ENCODE results near the gene OCEL1.
A peak's percentile ranks its signal among the peaks of the same experiment; 100 is the strongest.

OCEL1 gene

DNA sequence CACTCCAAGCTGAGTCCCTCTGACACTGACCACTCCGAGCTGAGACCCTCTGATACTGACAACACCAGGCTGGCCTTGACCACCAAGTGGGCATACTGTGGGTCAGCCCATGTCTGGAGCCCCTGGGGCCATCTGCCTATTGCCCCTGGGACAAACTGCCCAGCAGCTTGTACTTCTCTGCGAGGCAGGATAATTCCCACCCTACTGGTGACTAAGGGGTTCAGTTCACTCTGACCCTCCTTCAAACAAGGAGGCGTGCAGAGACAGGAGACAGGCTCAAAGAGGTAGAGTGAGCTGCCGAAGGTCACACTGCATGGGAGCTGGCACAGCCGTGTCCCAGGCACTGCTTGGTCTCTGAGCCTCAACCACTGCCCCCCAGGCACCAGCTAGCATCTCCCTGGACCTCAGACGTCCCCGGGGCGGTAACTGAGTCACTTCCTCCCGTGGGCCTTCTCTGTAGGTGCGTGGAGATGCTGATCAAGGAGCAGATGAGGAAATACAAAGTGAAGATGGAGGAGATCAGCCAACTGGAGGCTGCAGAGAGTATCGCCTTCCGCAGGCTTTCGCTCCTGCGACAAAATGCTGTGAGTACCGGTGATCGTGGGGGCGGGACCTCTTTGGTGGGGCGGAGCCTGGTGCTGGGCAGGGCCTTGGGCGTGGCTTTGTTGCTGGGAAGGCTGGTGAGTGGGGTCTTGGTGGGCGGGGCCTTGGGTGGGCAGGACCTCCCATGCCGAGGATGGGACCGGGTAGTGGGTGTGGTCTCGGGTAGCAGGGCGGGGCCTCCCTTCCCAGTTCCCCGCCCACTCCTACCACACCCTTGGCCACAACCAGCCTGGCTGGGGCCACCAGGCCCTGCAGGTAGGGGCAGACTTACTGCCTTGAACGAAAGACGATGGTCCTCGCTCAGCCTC is 16.6 kb upstream of the OCEL1 start:
- no peak for DNase-seq (ENCODE audit: low read depth, low spot score)

DNA sequence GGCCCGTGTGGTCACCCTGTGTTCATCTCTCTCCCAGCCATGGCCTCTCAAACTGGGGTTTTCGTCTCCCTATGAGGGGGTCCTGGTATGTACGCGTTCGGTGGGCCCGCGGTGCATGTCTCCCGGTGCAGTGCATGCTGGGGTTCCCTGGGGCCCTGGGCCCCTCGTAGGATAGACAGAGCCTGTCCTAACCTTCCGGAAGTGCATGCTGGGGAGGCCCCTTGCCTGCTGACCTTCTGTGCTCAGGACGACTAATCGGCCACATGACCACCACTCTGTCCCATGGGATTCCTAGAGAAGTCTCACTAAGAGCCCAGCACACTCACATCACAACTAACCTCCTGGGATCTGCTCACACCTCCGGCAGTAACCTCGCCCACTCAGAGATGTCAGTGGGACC is 15.7 kb upstream of the OCEL1 start:
- DNase-seq (ENCODE audit: low read depth, low spot score), result no peak

DNA sequence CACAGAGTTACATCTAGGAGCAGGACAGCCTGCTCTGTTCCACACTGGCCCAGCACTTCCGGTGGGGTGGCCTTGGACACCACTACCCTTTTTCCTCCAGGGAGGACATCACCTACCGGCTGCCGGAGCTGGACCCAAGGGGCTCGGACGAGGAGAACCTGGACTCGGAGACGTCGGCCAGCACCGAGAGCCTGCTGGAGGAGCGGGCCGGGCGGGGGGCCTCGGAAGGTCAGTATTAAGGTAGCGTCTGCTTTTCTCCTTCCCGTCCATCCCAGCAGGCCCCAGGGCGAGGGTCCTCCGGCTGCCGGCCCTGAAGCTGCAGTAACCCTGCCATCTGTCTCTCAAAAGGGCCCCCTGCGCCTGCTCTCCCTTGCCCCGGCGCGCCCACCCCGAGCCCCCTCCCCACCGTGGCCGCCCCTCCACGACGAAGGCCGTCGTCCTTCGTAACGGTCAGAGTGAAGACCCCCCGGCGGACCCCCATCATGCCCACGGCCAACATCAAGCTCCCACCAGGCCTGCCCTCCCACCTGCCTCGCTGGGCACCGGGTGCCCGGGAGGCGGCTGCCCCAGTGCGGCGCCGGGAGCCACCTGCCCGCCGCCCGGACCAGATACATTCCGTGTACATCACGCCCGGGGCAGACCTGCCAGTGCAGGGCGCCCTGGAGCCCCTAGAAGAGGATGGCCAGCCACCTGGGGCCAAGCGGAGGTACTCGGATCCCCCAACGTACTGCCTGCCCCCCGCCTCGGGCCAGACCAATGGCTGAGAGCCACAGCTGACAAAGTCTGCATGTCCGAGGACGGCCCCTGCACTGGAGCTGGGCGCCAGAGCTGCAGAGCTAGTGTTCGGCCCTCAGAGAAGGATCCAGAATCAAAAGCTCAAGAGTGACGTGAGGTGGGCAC is 14.2 kb upstream of the OCEL1 start:
- no peak for DNase-seq (ENCODE audit: low read depth, low spot score)

DNA sequence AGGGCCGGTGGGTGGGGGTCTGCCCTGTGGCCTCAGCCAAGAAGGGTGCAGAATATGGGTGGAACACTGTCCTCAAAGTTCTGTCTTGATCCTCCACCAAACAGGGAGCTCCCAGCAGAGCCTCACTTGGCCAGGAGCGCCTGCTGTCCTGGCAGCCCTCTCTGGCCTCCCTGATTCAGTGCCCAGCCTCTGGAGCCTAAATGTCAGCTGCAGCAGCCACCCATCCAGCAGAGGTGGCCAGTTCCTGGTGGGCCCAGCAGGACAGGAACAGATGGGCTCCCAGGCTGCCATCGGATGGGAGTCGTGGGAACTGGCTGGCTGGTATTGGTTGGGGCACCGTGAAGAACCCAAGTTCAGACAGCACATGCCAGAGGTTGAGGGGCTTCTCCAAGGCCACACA is 12.7 kb upstream of the OCEL1 start:
- DNase-seq (ENCODE audit: low read depth, low spot score), result no peak

DNA sequence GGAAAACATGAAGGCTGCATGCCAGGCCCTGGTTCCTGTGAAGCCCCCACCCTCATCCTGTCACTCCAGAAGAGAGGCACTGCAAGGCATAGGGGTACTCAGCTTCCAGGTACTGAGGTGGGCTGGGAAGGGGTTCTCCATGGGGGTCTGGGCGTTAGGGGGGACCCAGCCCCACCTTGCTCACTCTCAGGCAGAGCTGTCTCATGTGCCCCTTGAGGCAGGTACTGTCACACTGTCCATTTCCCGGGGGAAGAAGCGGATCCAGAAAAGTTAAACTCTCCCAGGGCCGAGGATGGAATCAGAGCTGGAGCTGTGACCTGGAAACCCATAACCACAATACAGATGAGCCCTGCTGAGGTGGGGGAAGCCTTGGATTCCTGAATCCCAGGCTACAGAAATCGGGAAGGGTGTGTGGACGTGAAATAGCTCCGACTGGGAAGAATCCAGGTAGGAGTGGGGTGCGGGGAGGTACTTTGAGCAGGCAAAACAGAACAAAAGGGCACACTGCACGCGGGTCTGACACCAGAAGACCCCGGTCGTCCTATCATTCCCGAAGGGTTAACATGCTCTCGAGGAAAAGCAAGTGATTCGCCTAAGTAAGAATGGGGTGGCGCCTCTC is 11.4 kb upstream of the OCEL1 start:
- DNase-seq (ENCODE audit: low read depth, low spot score), result no peak

DNA sequence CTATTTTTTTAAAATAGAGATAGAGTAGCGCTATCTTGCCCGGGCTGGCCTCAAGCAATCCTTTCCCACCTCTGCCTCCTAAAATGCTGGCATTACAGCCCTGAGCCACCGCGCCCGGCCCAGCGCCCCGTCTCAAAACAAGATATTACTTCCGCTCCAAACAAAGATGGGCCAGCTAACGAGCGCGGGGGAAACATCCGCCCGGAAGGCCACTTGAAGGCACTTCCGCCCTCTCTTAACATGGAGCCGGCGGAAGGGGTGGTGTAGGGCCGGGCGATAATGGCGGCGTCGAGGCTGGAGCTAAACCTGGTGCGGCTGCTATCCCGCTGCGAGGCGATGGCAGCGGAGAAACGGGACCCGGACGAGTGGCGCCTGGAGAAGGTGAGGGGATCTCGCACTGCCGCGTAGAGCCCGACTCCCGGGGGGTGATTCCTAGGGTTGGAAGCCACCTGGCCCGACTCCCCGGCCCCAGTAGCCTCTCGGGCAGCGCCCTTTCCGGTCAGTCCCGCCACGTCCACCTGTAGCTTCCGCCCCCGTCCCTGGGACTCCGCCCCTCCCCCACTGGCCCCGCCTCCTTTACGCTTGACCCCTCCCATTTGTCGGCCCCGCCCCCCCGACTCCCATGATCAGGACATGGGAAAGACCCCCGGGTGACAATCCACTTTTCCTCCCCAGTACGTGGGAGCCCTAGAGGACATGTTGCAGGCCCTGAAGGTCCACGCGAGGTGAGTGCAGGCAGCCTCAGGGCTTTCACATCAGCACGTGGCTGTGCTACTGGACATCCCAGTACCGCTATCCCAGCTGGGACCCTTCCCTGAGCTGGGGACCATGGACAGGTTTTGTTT is 10.7 kb upstream of the OCEL1 start, which contains the start of gene USE1:
USE1 (plus strand) TSS at position 231 of the 845 bp plus-strand sequence; CDS start at position 280, 49 bp downstream.
- peak; percentile 76 for DNase-seq (ENCODE audit: low read depth, low spot score)

DNA sequence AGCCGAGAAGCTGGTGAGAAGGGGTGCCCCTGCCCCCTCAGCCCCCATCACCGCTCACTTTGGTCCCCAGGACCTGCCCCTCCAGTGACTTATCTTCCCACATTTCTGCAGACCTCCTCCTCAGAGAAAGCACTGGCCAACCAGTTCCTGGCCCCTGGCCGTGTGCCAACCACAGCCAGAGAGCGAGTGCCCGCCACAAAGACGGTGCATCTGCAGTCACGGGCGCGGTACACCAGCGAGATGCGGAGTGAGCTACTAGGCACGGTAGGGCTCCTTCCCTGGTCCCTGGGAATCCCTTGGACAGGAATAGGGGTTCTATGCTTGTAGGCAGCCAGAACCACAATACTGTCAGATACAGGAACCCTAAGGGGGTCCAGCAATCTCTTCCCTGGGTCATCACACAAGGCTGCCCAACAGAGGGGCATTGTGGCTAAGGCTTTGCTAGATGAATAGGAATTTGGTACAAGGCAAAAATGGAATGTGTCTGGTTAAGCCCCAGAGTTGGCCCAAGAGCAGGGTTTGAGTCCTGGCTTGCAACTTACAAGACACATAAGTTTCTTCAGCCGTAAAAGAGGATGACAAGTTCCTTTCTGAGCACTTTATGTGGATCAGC is 9.9 kb upstream of the OCEL1 start:
- no peak for DNase-seq (ENCODE audit: low read depth, low spot score)

DNA sequence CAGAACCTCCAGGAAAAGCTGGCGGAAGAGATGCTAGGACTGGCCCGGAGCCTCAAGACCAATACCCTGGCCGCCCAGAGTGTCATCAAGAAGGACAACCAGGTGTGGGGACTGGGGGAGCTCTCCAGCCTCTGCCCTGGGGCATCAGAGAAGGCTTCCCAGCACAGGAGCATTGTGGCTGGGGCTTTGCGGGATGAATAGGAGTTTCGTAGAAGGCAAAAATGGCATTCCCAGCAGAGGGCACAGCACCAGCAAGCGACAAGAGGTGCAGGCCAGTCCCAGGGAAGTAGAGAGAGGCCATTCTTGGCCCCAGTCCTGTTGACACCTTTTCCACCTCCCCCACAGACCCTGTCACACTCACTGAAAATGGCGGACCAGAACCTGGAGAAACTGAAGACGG is 6.7 kb upstream of the OCEL1 start:
- DNase-seq (ENCODE audit: low read depth, low spot score), result no peak

DNA sequence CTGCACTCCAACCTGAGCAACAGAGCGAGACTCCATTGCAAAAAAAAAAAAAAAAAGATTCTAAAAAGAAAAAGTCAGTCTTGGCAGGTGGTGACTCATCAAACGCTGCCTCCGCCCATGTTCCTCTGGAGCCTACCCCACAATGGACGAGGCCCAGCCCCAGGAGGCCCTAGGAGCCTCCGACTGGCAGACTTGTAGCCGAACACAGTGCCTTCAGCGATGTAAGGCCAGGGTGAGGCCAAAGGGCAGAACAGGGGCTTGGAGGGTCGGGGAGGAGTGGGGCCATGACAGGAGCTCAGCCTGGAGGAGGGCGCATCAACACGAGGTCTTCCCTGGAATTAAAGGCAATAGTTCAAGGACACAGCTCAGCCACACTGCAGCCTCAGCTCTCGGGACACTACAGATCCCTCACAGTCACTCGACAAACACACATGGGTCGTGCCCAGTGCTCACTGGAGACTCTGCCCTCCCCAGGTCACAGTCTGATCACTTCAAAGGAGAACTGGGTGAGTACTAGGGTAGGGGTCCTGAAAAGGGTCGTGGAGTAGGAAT is 5.7 kb upstream of the OCEL1 start:
- no peak for DNase-seq (ENCODE audit: low read depth, low spot score)

DNA sequence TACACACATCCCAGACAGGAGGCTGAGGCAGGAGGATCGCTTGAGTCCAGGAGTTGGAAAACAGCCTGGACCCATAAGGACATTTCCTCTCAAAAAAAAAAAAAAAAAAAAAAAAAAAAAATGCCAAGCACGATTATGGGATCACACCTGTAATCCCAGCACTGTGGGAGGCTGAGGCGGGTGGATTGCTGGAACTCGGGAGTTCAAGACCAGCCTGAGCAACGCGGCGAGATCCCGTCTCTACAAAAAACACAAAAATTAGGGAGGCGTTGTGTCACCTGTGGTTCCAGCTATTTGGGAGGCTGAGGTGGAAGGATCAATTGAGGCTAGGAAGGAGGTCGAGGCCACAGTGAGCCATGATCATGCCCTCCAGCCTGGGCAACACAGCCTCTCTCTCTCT is 973 bp upstream of the OCEL1 start:
- no peak for DNase-seq (ENCODE audit: low read depth, low spot score)

DNA sequence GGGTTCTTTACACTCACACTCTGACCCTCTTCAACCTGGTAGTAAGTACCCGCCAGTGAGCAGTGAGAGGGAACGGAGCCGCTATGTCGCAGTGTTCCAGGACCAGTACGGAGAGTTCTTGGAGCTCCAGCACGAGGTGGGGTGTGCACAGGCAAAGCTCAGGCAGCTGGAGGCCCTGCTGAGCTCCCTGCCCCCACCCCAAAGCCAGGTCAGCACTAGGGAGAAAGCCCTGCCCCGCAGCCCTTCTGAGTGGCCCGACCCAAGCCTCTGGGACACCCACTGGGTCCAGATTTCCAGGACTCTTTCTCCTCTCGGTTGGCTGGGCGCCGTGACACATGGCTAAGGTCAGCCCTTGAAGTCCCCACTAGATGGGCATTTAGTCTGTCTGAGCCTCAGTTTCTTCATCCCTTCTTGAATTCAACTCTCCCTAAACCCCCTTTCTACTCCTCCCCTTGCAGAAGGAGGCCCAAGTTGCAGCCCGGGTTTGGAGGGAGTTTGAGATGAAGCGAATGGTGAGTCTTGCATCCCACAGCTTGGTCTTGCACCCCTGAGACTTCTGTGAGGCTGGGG is 1.9 kb downstream of the OCEL1 start:
- DNase-seq (ENCODE audit: low read depth, low spot score), result no peak

DNA sequence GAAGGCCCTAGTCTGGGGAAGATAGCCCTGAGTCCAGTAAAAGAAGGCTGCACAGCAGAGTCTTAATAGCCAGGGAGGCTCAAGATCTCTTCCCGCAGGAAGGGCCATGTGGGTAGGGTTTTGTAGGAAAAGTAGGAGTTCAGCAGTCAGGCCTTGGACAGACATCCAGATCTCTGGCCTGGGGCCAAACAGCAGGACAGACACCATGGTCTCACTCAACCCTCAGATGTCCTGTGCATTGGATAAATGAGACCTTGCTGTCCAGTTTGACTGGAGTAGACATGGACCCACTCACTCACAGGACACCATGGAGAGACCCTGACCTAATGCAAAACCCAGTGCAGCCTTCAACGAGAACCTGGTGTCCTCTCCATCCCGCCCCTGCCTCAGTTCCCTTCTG is 3.9 kb downstream of the OCEL1 start:
- no peak for DNase-seq (ENCODE audit: low read depth, low spot score)

DNA sequence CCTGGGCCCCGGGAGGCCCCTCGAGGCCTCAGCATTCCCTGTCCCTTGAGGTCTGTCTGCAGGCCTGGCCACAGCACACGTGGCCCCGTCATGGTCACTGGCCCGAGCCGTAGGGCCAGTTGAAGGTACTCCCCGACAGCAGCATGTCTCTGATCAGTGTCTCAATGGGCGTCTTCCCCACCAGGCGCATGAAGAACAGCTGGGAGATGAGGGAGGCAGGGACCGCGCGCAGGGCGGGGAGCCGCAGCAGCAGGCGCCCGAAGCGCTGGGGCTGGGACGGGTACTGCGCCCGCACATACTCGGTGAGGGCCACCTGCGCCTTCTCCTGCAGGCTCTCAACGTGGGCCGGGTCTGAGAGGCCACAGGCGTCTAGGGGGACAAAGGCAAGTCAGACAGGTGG is 6.2 kb downstream of the OCEL1 start:
- no peak for DNase-seq (ENCODE audit: low read depth, low spot score)

DNA sequence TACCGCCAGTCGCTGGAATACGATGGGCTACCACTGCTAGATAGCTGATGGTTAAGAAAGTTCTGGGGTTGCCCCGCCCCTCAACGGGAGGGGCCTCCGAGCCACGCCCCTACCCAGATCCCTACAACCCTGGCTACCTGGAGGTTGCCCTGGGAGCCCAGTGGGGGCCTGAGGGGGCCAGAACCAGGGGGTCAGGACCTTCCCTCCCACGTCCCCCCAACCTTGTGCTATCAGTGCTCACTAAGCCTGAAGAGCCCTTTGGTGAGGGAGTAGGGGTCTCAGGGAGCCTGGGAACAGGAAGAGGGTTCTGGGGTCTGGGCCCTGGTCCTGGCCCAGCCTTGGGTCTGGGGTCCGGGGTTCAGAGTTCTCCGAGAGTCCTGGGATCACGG is 8.9 kb downstream of the OCEL1 start:
- peak; percentile 40 for DNase-seq (ENCODE audit: low read depth, low spot score)

DNA sequence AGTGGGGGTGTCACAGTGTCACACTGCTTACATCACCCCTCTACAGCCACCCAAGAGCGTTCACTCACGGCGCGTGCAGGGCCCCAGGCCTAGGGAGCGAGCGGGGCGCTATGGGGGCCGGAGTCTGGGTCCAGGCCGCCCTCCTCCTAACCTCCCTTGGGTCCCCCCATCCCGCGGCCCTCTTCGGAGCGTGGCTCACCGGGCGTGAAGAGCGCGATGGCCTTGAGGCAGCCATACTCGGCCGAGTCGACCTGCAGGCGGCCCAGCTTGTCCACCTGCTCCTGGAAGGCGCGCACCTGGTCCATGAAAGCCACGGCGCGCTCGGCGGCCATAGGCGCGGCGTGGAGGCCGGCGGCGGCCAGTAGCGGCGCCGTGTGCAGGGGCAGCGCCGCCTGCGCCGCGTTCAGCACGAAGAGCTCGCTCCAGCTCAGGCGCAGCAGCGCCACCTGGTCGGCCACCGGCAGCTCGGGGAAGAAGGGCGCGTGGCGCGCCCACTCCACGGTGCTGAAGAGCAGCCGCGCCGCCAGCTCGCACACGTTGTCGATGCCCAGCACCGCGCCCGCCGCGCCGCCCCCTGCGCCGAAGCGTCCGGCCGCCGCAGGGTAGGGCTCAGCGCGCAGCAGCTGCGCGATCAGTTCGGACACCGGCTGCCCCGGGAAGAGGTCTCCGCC is 9.4 kb downstream of the OCEL1 start:
- DNase-seq (ENCODE audit: low read depth, low spot score), result peak; percentile 28

DNA sequence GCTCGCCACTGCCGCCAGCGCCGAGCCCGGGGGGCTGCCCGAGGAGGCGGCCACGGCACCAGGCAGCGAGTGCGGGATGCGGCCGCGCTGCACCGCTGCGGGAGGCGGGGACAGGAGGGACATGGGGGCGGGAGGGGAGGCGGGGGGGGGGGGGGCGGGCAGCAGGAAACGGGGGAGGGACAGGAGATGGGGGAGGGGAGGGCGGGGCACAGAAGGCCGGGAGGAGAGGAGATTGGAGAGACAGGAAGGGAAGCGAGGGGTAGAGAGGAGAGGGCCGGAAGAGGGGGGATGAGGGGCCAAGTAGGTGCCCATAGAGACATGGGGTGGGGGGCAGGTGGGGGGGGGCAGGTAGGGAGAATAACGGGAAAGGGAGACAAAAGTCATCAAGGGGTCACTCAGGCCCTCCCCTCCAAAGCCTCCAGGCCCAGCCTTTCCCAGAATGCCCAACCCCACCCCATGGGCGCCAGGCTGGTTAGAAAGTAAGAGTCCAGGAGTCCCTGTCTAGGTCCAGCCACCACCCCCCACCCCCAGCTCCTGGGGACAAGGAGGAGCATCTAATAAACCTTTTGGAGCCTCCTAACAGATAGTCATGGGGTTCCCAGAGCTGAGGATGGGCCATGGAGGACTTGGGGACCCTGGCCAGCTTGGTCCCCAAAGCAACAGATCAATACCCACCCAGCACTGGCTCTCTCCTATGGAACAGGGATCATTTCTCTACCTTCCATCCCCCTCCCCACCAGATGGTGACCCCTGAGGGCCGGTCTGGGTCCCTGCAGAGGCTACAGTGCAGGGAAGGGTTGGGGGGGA is 10.1 kb downstream of the OCEL1 start:
- no peak for DNase-seq (ENCODE audit: low read depth, low spot score)

DNA sequence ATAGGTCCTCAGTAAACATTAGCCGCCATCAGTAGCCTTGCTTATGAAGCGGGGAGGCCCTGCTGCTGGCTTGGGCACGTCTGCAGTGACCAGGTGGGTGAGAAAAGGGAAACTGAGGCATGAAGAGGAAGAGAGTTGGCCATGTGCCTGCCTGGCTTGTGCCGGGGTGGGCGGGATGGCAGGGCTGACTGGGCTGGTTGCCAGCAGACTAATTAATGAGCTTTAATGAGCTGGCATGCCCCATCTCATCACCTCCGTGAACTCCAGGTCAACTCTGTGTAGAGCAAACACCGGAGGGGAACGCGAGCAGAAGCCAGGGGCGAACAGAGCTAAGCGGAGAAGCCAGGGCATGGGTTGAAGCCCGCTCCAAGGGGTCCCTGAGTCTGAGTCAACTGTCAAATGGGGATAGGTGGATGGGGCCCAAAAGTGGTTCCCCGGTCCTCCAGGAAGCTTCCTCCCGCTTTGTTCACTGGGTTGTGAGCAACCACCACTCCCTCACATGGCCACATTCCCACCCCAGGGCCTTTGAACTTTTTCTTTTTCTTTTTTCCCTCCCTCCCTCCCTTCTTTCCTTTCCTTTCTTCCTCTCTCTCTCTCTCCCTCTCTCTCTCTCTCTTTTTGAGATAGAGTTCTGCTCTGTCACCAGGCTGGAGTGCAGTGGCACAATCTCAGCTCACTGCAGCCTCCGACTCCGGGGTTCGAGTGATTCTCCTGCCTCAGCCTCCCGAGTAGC is 11.0 kb downstream of the OCEL1 start:
- DNase-seq (ENCODE audit: low read depth, low spot score), result no peak

Data from activated naive CD8-positive, alpha-beta T cell treated with anti-CD3 and anti-CD28 coated beads, Interleukin-2, amount 50 U/mL, for 16 hours (primary cell).